Measurements from ENCODE around the gene KLRG1. TPM values are rescaled to one million over a fixed set of nuclear protein-coding genes. Genes with fewer than 3 reads are reported as not detected.

Gene KLRG1
- total RNA-seq, 2 donors from 2014 or later: 6.7 to 23.2 TPM

DNA sequence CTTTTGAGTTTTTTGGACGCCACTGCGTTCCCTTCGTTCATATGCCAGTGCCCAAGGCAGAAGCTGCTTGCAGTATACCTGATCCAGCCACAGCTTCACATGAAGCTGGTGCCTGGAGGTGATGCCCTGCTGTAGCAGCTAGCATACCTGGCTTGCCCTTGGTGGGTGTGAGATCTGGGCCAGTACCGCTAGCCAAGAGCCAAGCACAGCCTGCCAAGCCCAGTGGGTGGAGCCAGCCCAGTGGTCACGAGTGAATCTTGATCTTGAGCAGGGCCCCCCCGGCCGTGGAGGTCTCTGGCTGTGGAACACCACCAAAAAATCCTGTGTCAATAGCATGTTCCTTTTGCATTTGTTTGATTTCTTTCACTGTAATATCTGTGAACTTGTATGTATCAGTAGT is 32.6 kb upstream of the KLRG1 start:
- H3K9me3 Mint-ChIP-seq: peaks cover 5% of the 10 kb centered on the region
- peaks cover 13% of the 10 kb centered on the region for H3K36me3 Mint-ChIP-seq
- peak overlapping the region; percentile 42 to 97 for H3K27ac Mint-ChIP-seq
- peaks cover 38 to 39% of the 10 kb centered on the region in 2 donors for H3K4me1 Mint-ChIP-seq (ENCODE audit: low read depth in 2 of 2)
- DNase-seq (ENCODE audit: low spot score) (no peak), ATAC-seq (no peak)
- H3K27me3 Mint-ChIP-seq: no peaks in the 10 kb centered on the region
- no peak overlapping the region for H3K4me3 Mint-ChIP-seq

DNA sequence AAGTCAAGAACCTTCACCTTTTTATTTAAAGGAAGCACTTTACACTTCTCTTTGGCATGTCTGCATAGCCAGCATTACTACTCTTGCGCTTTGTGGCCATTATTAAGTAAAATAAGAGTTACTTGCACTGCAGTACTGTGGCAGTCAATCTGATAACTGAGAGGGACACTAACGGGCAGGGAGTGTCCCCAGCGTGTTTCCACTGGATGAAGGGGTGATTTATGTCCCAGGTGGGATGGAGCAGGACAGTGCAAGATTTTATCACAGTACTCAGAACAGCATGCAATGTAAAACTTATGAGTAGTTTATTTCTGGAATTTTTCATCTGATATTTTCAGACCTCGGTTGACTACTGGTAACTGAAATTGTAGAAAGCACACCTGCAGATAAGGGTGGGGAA is 31.8 kb upstream of the KLRG1 start:
- H3K27me3 Mint-ChIP-seq: no peaks in the 10 kb centered on the region
- H3K27ac Mint-ChIP-seq: peak overlapping the region; percentile 42 to 97
- H3K36me3 Mint-ChIP-seq: peaks cover 13% of the 10 kb centered on the region
- H3K4me1 Mint-ChIP-seq (ENCODE audit: low read depth in 2 of 2): peaks cover 32 to 34% of the 10 kb centered on the region in 2 donors
- no peak for ATAC-seq
- H3K9me3 Mint-ChIP-seq: peaks cover 5% of the 10 kb centered on the region
- DNase-seq (ENCODE audit: low spot score): no peak
- no peak overlapping the region for H3K4me3 Mint-ChIP-seq

GRCh38 chr12:8958066-8958465 is 31.3 kb upstream of the KLRG1 start:
- Mint-ChIP-seq H3K27ac (no peak overlapping the region), H3K36me3 (peaks cover 9% of the 10 kb centered on the region), H3K4me1 (ENCODE audit: low read depth in 2 of 2) (peaks cover 27 to 29% of the 10 kb centered on the region in 2 donors), H3K27me3 (no peaks in the 10 kb centered on the region), H3K9me3 (peaks cover 2% of the 10 kb centered on the region), H3K4me3 (no peak overlapping the region)
- ATAC-seq: no peak
- DNase-seq (ENCODE audit: low spot score): no peak

DNA sequence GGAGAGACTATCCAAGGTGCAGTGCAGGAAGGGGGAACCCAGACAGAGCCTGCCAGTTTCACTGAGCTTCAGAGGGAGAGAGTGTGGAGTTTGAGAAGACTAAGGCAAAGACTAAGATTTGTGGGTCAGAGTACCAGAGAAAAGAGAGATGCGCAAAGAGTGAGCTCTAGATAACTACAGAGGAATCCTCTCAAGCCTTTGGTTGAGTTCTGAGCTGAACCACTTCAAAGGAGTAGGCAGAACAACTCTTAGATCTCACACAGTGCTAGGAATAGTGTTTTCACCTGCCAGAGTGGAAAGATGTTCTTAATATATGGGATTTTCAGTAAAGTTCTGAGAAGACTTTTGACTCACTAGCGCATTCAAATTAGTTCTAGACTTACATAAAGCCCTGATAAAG is 29.2 kb upstream of the KLRG1 start:
- peaks cover 19% of the 10 kb centered on the region for H3K36me3 Mint-ChIP-seq
- peak overlapping the region in 1 of 2 donors; percentile 46 for H3K27ac Mint-ChIP-seq
- ATAC-seq (no peak), DNase-seq (ENCODE audit: low spot score) (no peak)
- H3K9me3 Mint-ChIP-seq: peaks cover 9% of the 10 kb centered on the region
- no peaks in the 10 kb centered on the region for H3K27me3 Mint-ChIP-seq
- H3K4me1 Mint-ChIP-seq (ENCODE audit: low read depth in 2 of 2): peaks cover 19 to 26% of the 10 kb centered on the region in 2 donors
- H3K4me3 Mint-ChIP-seq: no peak overlapping the region

- no peak for DNase-seq (ENCODE audit: low spot score)
- no peak for ATAC-seq
- no peaks in the 10 kb centered on the region for H3K27me3 Mint-ChIP-seq
- H3K4me3 Mint-ChIP-seq: no peak overlapping the region
- peaks cover 12% of the 10 kb centered on the region for H3K9me3 Mint-ChIP-seq
- H3K27ac Mint-ChIP-seq: no peak overlapping the region
- H3K4me1 Mint-ChIP-seq (ENCODE audit: low read depth in 2 of 2): peaks cover 14% of the 10 kb centered on the region in 2 donors
- peaks cover 23% of the 10 kb centered on the region for H3K36me3 Mint-ChIP-seq
Measured at GRCh38 chr12:8968761-8969160, 20.6 kb upstream of the KLRG1 start.

- Mint-ChIP-seq H3K27ac (peak overlapping the region; percentile 4 to 83), H3K4me1 (ENCODE audit: low read depth in 2 of 2) (peaks cover 8 to 10% of the 10 kb centered on the region in 2 donors), H3K9me3 (peaks cover 4% of the 10 kb centered on the region), H3K27me3 (no peaks in the 10 kb centered on the region), H3K36me3 (peaks cover 21% of the 10 kb centered on the region), H3K4me3 (no peak overlapping the region)
- DNase-seq (ENCODE audit: low spot score) (no peak), ATAC-seq (no peak)
Measured at GRCh38 chr12:8969861-8970411, 19.4 kb upstream of the KLRG1 start.

DNA sequence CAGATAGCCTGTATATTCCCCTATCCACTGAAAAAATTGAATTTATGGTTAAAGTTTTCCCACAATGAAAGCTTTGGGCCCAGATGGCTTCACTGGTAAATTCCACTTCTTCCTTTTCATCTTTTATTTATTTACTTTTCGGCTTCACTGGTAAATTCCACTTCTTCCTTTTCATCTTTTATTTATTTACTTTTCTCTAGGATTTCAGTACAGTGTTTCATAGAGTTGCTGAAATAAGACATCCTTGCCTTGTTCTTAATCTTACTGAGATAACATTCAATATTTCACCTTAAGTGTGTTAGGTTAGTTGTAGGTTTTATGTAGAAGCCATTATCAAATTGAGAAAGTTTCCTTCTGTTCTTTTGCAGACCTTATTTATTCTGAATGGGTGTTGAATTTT is 18.9 kb upstream of the KLRG1 start:
- H3K9me3 Mint-ChIP-seq: peaks cover 3% of the 10 kb centered on the region
- peak overlapping the region; percentile 4 to 83 for H3K27ac Mint-ChIP-seq
- peaks cover 22% of the 10 kb centered on the region for H3K36me3 Mint-ChIP-seq
- H3K4me3 Mint-ChIP-seq: no peak overlapping the region
- ATAC-seq: no peak
- DNase-seq (ENCODE audit: low spot score): no peak
- peaks cover 10% of the 10 kb centered on the region in 2 donors for H3K4me1 Mint-ChIP-seq (ENCODE audit: low read depth in 2 of 2)
- H3K27me3 Mint-ChIP-seq: no peaks in the 10 kb centered on the region

GRCh38 chr12:8980137-8980536 is 9.2 kb upstream of the KLRG1 start:
- peaks cover 9% of the 10 kb centered on the region for H3K9me3 Mint-ChIP-seq
- H3K36me3 Mint-ChIP-seq: peaks cover 27% of the 10 kb centered on the region
- DNase-seq (ENCODE audit: low spot score): no peak
- H3K27me3 Mint-ChIP-seq: no peaks in the 10 kb centered on the region
- H3K27ac Mint-ChIP-seq: no peak overlapping the region
- H3K4me1 Mint-ChIP-seq (ENCODE audit: low read depth in 2 of 2): peaks cover 16 to 22% of the 10 kb centered on the region in 2 donors
- no peak for ATAC-seq
- H3K4me3 Mint-ChIP-seq: no peak overlapping the region

DNA sequence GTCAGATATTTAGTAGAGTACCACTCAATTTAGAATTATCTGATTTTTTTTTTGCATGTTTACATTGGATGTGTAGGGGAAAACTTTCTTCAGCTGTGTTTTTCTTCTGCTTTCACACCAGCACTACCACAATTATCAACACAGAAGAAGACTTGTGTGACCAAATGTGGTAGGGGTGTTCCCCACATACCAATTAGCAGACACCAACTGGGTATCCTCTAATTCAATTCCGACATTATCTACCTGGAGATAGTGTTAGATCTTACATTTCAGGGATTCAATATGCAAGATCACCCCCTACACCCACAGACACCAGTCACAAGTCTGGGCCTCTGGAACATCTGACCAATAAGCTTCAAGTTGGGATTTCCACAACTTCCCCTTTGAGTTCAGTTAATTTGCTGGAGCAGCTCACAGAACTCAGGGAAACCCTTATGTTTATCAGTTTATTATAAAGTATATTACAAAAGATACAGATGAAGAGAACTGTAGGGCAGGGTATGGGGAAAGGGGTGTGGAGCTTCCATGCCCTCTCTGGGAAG is 4.1 kb upstream of the KLRG1 start:
- ATAC-seq (peak; percentile 25 to 58), DNase-seq (ENCODE audit: low spot score) (no peak)
- H3K27ac Mint-ChIP-seq: peak overlapping the region; percentile 57 to 76
- peaks cover 6% of the 10 kb centered on the region for H3K9me3 Mint-ChIP-seq
- H3K4me1 Mint-ChIP-seq (ENCODE audit: low read depth in 2 of 2): peaks cover 44 to 57% of the 10 kb centered on the region in 2 donors
- no peaks in the 10 kb centered on the region for H3K27me3 Mint-ChIP-seq
- H3K36me3 Mint-ChIP-seq: peaks cover 6% of the 10 kb centered on the region
- peak overlapping the region; percentile 40 for H3K4me3 Mint-ChIP-seq

DNA sequence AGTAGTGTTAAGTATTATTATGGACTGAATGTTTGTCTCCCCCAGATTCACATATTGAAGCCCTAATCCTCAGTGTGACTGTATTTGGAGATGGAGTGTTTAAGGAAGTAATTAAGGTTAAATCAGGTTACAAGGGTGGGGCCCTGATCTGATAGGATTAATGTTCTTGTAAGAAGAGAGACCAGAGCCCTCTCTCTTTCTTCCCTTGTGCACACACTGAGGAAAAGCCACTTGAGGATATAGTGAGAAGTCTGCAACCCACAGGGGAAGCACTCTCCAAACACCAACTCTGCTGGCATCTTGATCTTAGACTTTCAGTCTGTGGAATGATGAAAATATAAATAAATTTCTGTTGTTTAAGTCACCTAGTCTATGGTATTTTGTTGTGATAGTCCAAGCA is 2.2 kb upstream of the KLRG1 start:
- ATAC-seq (peak; percentile 1 to 50), DNase-seq (ENCODE audit: low spot score) (no peak)
- Mint-ChIP-seq H3K27ac (peak overlapping the region; percentile 76 to 84), H3K4me1 (ENCODE audit: low read depth in 2 of 2) (peaks cover 47 to 61% of the 10 kb centered on the region in 2 donors), H3K36me3 (peaks cover 4% of the 10 kb centered on the region), H3K27me3 (no peaks in the 10 kb centered on the region), H3K9me3 (peaks cover 3% of the 10 kb centered on the region), H3K4me3 (peak overlapping the region; percentile 82)

GRCh38 chr12:8987685-8988084 is 1.7 kb upstream of the KLRG1 start:
- H3K4me3 Mint-ChIP-seq: peak overlapping the region; percentile 82
- H3K27me3 Mint-ChIP-seq: no peaks in the 10 kb centered on the region
- peaks cover 4% of the 10 kb centered on the region for H3K36me3 Mint-ChIP-seq
- ATAC-seq (peak; percentile 44 to 61), DNase-seq (ENCODE audit: low spot score) (no peak)
- peaks cover 51 to 64% of the 10 kb centered on the region in 2 donors for H3K4me1 Mint-ChIP-seq (ENCODE audit: low read depth in 2 of 2)
- peak overlapping the region; percentile 76 to 84 for H3K27ac Mint-ChIP-seq
- peaks cover 3% of the 10 kb centered on the region for H3K9me3 Mint-ChIP-seq

DNA sequence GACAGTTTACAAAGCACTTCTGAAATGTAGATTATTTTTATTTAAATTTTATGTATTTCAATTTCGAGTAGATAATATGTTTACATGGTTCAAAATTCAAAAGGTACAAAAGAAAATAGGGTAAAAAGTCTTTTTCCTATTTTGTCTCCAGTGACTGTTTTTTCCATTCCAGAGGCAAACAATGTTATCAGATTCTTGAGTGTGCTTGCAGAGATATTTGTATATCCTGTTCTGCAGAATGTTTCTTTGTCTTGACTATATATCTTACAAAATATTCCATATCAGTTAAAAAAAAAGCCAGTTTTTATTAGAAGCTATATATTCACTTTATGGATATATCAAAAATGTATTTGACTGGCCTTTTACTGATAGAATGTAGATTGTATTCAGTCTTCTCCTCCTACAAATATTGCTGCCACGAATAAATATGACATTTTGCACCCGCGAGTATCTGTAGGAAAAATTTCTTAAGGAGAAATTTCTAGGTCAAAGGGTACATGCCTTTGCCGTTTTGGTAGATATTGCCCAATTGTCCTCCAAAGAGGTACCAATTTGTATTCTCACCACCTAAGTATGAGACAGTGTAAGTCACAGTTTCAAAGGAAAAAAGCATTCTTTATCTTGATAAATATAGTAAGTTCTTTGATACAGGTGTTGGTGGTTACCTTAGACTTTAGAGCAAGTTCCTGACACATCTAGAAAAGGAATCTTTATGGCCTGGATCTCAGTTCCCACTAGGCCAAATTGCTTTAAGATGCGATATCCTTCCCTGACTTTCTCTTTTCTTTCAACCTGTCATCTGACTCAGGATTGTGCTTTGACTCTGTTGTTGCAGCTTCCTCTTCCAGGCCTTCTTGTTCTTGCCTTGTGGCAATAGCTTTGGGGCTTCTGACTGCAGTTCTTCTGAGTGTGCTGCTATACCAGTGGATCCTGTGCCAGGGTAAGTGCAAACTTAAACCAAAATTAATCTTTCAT is 2.3 kb downstream of the KLRG1 start:
- DNase-seq (ENCODE audit: low spot score) (no peak), ATAC-seq (peak; percentile 47 to 57)
- H3K4me1 Mint-ChIP-seq (ENCODE audit: low read depth in 2 of 2): peaks cover 58 to 67% of the 10 kb centered on the region in 2 donors
- peak overlapping the region; percentile 64 to 79 for H3K27ac Mint-ChIP-seq
- peak overlapping the region; percentile 79 for H3K4me3 Mint-ChIP-seq
- H3K27me3 Mint-ChIP-seq: no peaks in the 10 kb centered on the region
- H3K36me3 Mint-ChIP-seq: peaks cover 2% of the 10 kb centered on the region
- H3K9me3 Mint-ChIP-seq: peaks cover 2% of the 10 kb centered on the region

DNA sequence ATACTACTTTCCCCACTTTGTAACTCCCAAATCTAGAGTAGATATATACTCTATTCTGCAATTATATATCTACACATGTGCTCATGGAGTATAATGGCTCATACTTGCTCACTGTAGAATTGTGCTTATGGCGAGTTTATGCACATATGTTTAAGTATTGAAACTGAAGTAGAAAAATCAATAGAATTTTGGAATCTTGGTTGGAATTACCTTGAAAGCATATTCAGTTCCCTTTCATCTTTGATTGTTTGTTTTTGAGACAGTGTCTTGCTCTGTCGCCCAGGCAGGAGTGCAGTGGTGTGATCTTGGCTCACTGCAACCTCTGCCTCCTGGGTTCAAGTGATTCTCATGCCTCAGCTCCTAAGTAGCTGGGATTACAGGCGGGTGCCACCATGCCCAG is 4.5 kb downstream of the KLRG1 start:
- ATAC-seq (no peak), DNase-seq (ENCODE audit: low spot score) (no peak)
- Mint-ChIP-seq H3K36me3 (peaks cover under 1% of the 10 kb centered on the region), H3K4me1 (ENCODE audit: low read depth in 2 of 2) (peaks cover 49 to 60% of the 10 kb centered on the region in 2 donors), H3K4me3 (peak overlapping the region; percentile 55), H3K9me3 (no peaks in the 10 kb centered on the region), H3K27me3 (no peaks in the 10 kb centered on the region), H3K27ac (peak overlapping the region; percentile 64 to 79)
